Lung (tissue), 12 donors: ENCODE measurements around the gene ZSWIM8. TPM values are rescaled to one million over a fixed set of nuclear protein-coding genes. Genes with fewer than 3 reads are reported as not detected.
"Not testable (repeated sequence)": the region's sequence is repeated elsewhere in the genome, so short reads cannot be mapped to it uniquely, and the experiment has no call there.

Experiments used
- ATAC-seq: fragments of 200-7000 bp; cut with Tn5 transposase; one replicate; pipeline ENCODE4 v1.9.1; 2020; ENCODE audit warnings: moderate number of reproducible peaks; ENCODE audit not compliant: insufficient read depth, low FRiP score
- DNase-seq, 3 donors: peaks; one replicate each; pipeline ENCODE4 v3.0.0-alpha.2; 2013 to 2017
- H3K27ac ChIP-seq, 2 donors: one replicate each; pipeline ENCODE4 v1.5.1; 2013; ENCODE audit warnings: mild to moderate bottlenecking in 2 of 2, moderate library complexity in 2 of 2, control low read depth in 1 of 2, inconsistent platforms in 1 of 2, low read depth in 1 of 2, low read length in 1 of 2
- H3K27me3 ChIP-seq, 3 donors: one replicate each; pipeline ENCODE4 v1.5.1; 2013; ENCODE audit warnings: low read length in 2 of 3; ENCODE audit not compliant: control insufficient read depth in 3 of 3, insufficient read depth in 3 of 3
- H3K36me3 ChIP-seq, 4 donors: one replicate each; pipeline ENCODE4 v1.5.1; 2013; ENCODE audit warnings: low read length in 4 of 4, mild to moderate bottlenecking in 1 of 4, moderate library complexity in 1 of 4; ENCODE audit not compliant: control insufficient read depth in 4 of 4, insufficient read depth in 4 of 4
- H3K4me1 ChIP-seq, 5 donors: one replicate each; pipeline ENCODE4 v1.5.1; 2013; ENCODE audit warnings: low read length in 5 of 5, mild to moderate bottlenecking in 2 of 5, moderate library complexity in 1 of 5; ENCODE audit not compliant: control insufficient read depth in 5 of 5, insufficient read depth in 5 of 5
- H3K4me3 ChIP-seq: one replicate; pipeline ENCODE4 v1.5.1; 2013; ENCODE audit warnings: mild to moderate bottlenecking, control low read depth, moderate library complexity
- H3K9ac ChIP-seq, 2 donors: one replicate each; pipeline ENCODE4 v1.5.1; 2013; ENCODE audit warnings: low read length in 2 of 2, control low read depth in 1 of 2; ENCODE audit not compliant: insufficient read depth in 1 of 2
- H3K9me3 ChIP-seq, 4 donors: one replicate each; pipeline ENCODE4 v1.5.1; 2013; ENCODE audit warnings: low read length in 3 of 4, mild to moderate bottlenecking in 1 of 4, moderate library complexity in 1 of 4; ENCODE audit not compliant: control insufficient read depth in 4 of 4, insufficient read depth in 3 of 4
- CTCF ChIP-seq: IDR thresholded peaks from 2 replicates; pipeline ENCODE4 v1.5.1; 2012; ENCODE audit warnings: mild to moderate bottlenecking; ENCODE audit errors: control extremely low read depth, extremely low read depth
- WGBS, 2 donors: extraction: QIAGEN DNeasy Blood & Tissue Kit; methylation state at CpG; one replicate each; pipeline ENCODE4 v1.1.7; 2013; 5-methylcytosine and 5-hydroxymethylcytosine counted together
- polyA plus RNA-seq, 2 donors: library from polyadenylated mRNA; stranded (reverse); fragments of 200-250 nt; gene quantifications; one replicate each; pipeline ENCODE4 v1.2.1, GENCODE V29; 2013
- total RNA-seq, 2 donors: library from RNA; depleted of rRNA in 1 of 2; stranded (reverse); fragments of >200 nt in 1 of 2; gene quantifications; one replicate each; pipeline ENCODE4 v1.2.1, GENCODE V29; 2014 to 2021
- donor health status: control.
- donor health status: control.
- donor health status: Bipolar disorder and iron deficiency.
- donor health status: healthy.
- donor health status: DM: yes; HTN: yes; CAD: no.

The ZSWIM8 gene
- total and polyA plus RNA-seq, 4 donors: 70.3 to 113 (median 93.1) TPM

- Histone ChIP-seq H3K27ac (no peak overlapping the region), H3K9ac (no peak overlapping the region), H3K27me3 (no peaks in the 10 kb centered on the region), H3K9me3 (no peaks in the 10 kb centered on the region), H3K4me1 (peaks cover 0 to 11% (median 0%) of the 10 kb centered on the region in 5 donors), H3K36me3 (peaks cover 32 to 71% (median 44%) of the 10 kb centered on the region in 4 donors), H3K4me3 (no peak overlapping the region)
- no peak for ATAC-seq
- DNase-seq: no peak
- 93 to 96% methylated on average over 25 to 26 of the region's 26 CpGs for WGBS, 2 donors
- no peak for TF ChIP-seq CTCF
Observed at GRCh38 chr10:73791871-73792400, 6.5 kb downstream of the ZSWIM8 start.

- H3K4me3 ChIP-seq: no peak overlapping the region
- no peaks in the 10 kb centered on the region for H3K9me3 ChIP-seq
- ATAC-seq (no peak), DNase-seq (no peak)
- no peak for TF ChIP-seq CTCF
- H3K27me3 ChIP-seq: no peaks in the 10 kb centered on the region
- H3K9ac ChIP-seq: no peak overlapping the region
- peaks cover 0 to under 1% (median 0%) of the 10 kb centered on the region in 5 donors for H3K4me1 ChIP-seq
- H3K36me3 ChIP-seq: peaks cover 41 to 85% (median 53%) of the 10 kb centered on the region in 4 donors
- no peak overlapping the region for H3K27ac ChIP-seq
- 94 to 98% methylated on average over 5 of the region's 5 CpGs for WGBS, 2 donors
Observed at GRCh38 chr10:73793456-73793855, 8.1 kb downstream of the ZSWIM8 start.

- not testable (repeated sequence) for H3K27ac ChIP-seq, H3K4me1 ChIP-seq, H3K4me3 ChIP-seq, H3K9ac ChIP-seq, H3K9me3 ChIP-seq, DNase-seq, H3K27me3 ChIP-seq, ATAC-seq
- 94 to 97% methylated on average over 10 of the region's 10 CpGs for WGBS, 2 donors
- peaks cover 38 to 85% (median 51%) of the 10 kb centered on the region in 4 donors for H3K36me3 ChIP-seq
Observed at GRCh38 chr10:73795491-73795890, 10.1 kb downstream of the ZSWIM8 start.

- H3K36me3 ChIP-seq: peaks cover 38 to 87% (median 50%) of the 10 kb centered on the region in 4 donors
Observed at GRCh38 chr10:73796035-73796434, 10.6 kb downstream of the ZSWIM8 start.

More at GRCh38 chr10:73796035-73796434, 10.6 kb downstream of the ZSWIM8 start:
- 97 to 98% methylated on average over 8 of the region's 8 CpGs for WGBS, 2 donors
- not testable (repeated sequence) for H3K27ac ChIP-seq, H3K9me3 ChIP-seq, H3K4me1 ChIP-seq, H3K4me3 ChIP-seq, ATAC-seq, DNase-seq, H3K9ac ChIP-seq, H3K27me3 ChIP-seq
